Aorta (tissue), 5 donors: Measurements from ENCODE around the gene LRMDA. TPM values are rescaled to one million over a fixed set of nuclear protein-coding genes. Genes with fewer than 3 reads are reported as not detected.

Experiments
- ATAC-seq: fragments of 200-7000 bp; cut with Tn5 transposase; one replicate; pipeline ENCODE4 v1.9.1; 2022; ENCODE audit warnings: moderate library complexity; ENCODE audit not compliant: low FRiP score
- DNase-seq, 2 donors: peaks; one replicate each; pipeline ENCODE4 v3.0.0-alpha.2; 2020
- H3K27ac ChIP-seq, 2 donors: one replicate each; pipeline ENCODE4 v1.5.1; 2013; ENCODE audit warnings: low read length in 2 of 2, mild to moderate bottlenecking in 2 of 2, moderate library complexity in 2 of 2, control low read depth in 1 of 2, inconsistent platforms in 1 of 2, low read depth in 1 of 2
- H3K27me3 ChIP-seq, 2 donors: one replicate each; pipeline ENCODE4 v1.6.1; 2013; ENCODE audit warnings: control low read depth in 1 of 2, low read length in 1 of 2, mild to moderate bottlenecking in 1 of 2, moderate library complexity in 1 of 2; ENCODE audit not compliant: insufficient read depth in 2 of 2, control insufficient read depth in 1 of 2
- H3K36me3 ChIP-seq, 2 donors: one replicate each; pipeline ENCODE4 v1.6.1; 2013; ENCODE audit warnings: control low read depth in 1 of 2, low read length in 1 of 2, mild to moderate bottlenecking in 1 of 2; ENCODE audit not compliant: insufficient read depth in 2 of 2, control insufficient read depth in 1 of 2
- H3K4me1 ChIP-seq, 2 donors: one replicate each; pipeline ENCODE4 v1.6.1; 2013; ENCODE audit warnings: low read length in 2 of 2, control low read depth in 1 of 2, mild to moderate bottlenecking in 1 of 2, moderate library complexity in 1 of 2; ENCODE audit not compliant: insufficient read depth in 2 of 2, control insufficient read depth in 1 of 2
- H3K4me3 ChIP-seq, 2 donors: one replicate each; pipeline ENCODE4 v1.5.1; 2013; ENCODE audit warnings: low read length in 2 of 2, control low read depth in 1 of 2, mild to moderate bottlenecking in 1 of 2
- H3K9me3 ChIP-seq: one replicate; pipeline ENCODE4 v1.6.1; 2013; ENCODE audit warnings: mild to moderate bottlenecking, low read length; ENCODE audit not compliant: control insufficient read depth
- WGBS, 2 donors: extraction: QIAGEN DNeasy Blood & Tissue Kit; methylation state at CpG; one replicate each; pipeline ENCODE4 v1.1.7; 2013; 5-methylcytosine and 5-hydroxymethylcytosine counted together
- intact Hi-C, 2 donors: fragments of 100-400 bp; cut with DNase I; formaldehyde crosslinking; loops; one replicate each; pipeline versions ENCODE4 v1.14.2 to v1.15.0; 2022
- polyA plus RNA-seq, 2 donors: library from polyadenylated mRNA; stranded (reverse); fragments of 200-250 nt; gene quantifications; one replicate each; pipeline ENCODE4 v1.2.3, GENCODE V29; 2013
- total RNA-seq, 2 donors: library from RNA; stranded (reverse); fragmentation: NEBNext Ultra II Directional; extraction: Animal tissue kit (Norgen Biotek cat#: 25700); gene quantifications; one replicate each; pipeline ENCODE4 v1.2.1, GENCODE V29; 2021
- donor health status: healthy with polysubstance abuse.
- donor health status: Bipolar disorder and iron deficiency.
- donor health status: DM: no; HTN: no; CAD: no.
- donor health status: DM: no; HTN: no; CAD: no.
- donor health status: DM: yes; HTN: yes; CAD: no.

Gene LRMDA
- total and polyA plus RNA-seq, 4 donors = 7.4 to 25.7 (median 14.7) TPM

DNA sequence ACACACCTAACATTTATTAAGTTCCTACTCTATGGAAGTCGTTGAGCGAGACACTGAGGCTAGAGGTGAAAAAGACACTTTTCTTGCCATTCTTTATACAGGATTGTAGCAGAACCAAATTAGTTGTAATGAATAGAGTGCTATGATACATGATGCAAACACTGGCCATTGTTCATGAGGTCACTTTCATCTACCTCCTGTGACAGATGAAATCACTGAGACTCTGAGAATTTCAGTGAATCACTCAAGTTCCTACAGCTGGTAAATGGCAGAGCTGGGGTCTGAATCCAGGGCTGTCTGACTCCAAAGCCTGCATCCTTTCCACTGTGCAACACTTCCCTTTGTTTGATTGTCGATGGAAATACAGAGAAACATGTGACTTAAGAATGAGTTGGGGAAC lies 657.6 kb downstream of the LRMDA start:
- no peak for ATAC-seq
- intact Hi-C loops = no loop called here
- no peak overlapping the region for H3K4me3 ChIP-seq
- no peaks in the 10 kb centered on the region for H3K9me3 ChIP-seq
- no peaks in the 10 kb centered on the region for H3K4me1 ChIP-seq
- H3K27ac ChIP-seq = no peak overlapping the region
- DNase-seq = no peak
- no peaks in the 10 kb centered on the region for H3K36me3 ChIP-seq
- H3K27me3 ChIP-seq = no peaks in the 10 kb centered on the region
- 94 to 95% methylated on average over 3 of the region's 3 CpGs for WGBS, 2 donors

DNA sequence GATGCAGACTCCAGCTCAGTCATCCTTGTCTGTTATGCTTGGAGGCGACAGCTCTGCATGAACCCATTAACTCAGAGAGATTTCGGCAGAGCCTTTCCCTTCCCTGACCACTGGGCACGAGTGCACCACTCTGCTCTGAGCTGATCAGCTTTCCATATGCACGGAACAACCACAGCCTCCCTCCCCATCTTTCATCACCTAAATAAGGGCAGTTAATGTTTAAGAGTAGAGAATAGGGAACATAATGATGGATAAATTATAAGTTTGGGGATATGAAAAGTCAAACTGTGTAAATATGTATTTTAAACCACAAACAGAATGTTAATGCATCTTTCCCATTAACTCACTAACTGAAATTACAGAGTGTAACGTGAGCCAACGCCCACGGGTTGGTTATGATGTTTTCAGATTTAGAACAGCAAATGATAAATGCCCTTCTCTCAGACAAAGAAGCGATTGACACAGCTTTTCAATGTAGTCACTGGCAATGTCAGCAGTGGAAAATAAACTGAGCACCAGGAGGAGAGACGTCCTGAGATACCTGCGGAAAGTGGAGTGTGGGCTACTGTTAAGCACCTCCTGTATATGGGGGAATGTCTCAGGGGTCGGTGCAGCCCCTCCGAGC lies 658.2 kb downstream of the LRMDA start:
- Histone ChIP-seq H3K4me1 (no peaks in the 10 kb centered on the region), H3K4me3 (no peak overlapping the region), H3K27me3 (no peaks in the 10 kb centered on the region), H3K9me3 (no peaks in the 10 kb centered on the region), H3K27ac (no peak overlapping the region), H3K36me3 (no peaks in the 10 kb centered on the region)
- ATAC-seq (no peak), DNase-seq (no peak)
- intact Hi-C loops = no loop called here
- WGBS, 2 donors = 87 to 88% methylated on average over 12 of the region's 12 CpGs

DNA sequence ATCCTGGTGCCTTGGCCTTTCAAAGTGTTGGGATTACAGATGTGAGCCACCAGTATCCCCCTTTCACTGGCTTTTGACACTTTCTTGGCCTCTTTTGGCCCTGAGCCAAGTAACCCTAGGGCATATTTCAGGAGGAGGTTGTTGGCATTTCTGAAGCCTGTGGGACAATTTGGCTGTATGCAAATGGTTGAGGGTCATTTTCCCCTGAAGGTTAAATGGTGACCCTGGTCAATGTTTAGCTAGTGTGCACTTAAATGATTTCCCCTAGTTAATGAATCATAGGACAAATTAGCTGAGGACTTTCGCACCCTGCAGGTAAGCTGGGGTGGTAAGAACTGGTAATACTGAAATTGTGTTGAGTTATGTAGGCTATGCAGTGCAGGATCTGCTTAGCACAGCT lies 660.5 kb downstream of the LRMDA start:
- Histone ChIP-seq H3K27me3 (no peaks in the 10 kb centered on the region), H3K36me3 (no peaks in the 10 kb centered on the region), H3K27ac (no peak overlapping the region), H3K4me3 (no peak overlapping the region), H3K9me3 (no peaks in the 10 kb centered on the region), H3K4me1 (no peaks in the 10 kb centered on the region)
- ATAC-seq = no peak
- WGBS, 2 donors = 95 to 100% methylated on average over 1 of the region's 1 CpG
- no peak for DNase-seq
- intact Hi-C loops = no loop called here

DNA sequence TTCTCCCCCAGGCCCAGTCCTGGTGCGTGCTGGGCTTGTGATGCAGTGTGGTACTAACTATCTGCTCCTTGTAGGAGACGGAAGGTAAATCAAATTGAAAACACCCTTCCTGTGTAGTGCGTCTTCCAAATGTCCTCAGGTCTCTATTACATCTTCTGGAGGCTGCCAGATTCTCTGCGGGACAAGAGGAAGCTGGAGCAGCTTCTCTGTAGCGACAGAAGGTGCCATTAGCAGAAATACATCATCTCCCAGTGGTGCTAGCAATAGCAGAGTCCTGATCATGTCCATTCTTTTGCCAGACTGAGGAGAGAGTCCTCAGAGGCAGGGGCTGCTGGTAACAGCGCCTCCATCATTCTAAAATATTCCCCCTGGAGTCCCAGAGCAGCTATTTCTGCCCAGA lies 675.2 kb downstream of the LRMDA start:
- H3K4me1 ChIP-seq = peaks cover 0 to 1% of the 10 kb centered on the region in 2 donors
- H3K9me3 ChIP-seq = no peaks in the 10 kb centered on the region
- DNase-seq (no peak), ATAC-seq (no peak)
- 97 to 98% methylated on average over 6 of the region's 6 CpGs for WGBS, 2 donors
- H3K36me3 ChIP-seq = no peaks in the 10 kb centered on the region
- H3K27me3 ChIP-seq = no peaks in the 10 kb centered on the region
- no peak overlapping the region for H3K4me3 ChIP-seq
- no peak overlapping the region for H3K27ac ChIP-seq
- intact Hi-C loops = loop anchor here in 1 of 2 donors (10.0 kb wide), 1 partner anchor 198 kb away; no protein-coding TSS in a partner anchor

DNA sequence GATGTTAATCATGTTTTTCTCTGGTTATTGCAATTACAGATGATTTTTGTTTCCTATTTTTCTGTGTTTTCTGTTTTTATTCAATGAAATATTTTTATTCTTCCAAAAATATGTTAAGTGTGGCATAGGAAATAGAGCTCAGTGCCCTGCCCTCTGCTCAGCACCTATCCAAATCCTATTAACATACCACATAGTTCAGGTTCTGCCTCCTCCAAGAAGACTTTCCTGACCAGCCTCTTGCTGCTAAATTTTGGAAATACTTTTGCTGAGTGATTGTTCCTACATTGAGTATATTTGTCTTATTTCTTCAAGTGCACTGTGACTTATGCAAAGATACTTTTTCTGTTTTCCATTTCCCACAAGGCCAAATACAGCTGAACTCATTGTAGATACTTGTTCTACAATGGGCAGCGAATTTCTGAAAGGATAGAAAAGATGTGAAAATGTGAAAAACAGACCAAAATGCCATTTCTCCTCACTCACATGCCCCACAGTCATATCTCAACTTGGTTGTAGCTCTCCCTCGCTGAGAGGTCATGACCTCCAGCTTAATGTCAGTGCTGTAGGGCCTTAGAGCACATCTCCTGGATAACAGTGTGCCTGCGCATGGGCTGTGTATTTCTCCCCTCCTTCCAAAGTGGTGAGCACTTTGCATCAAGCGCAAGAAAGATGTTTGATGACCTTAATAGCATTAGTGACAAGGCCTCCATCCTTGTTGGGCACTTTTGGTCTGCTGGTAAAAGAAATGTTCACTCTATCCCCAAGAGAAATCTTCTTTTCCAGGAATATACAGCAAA lies 677.3 kb downstream of the LRMDA start:
- WGBS, 2 donors = 92 to 97% methylated on average over 4 of the region's 4 CpGs
- DNase-seq (no peak), ATAC-seq (no peak)

DNA sequence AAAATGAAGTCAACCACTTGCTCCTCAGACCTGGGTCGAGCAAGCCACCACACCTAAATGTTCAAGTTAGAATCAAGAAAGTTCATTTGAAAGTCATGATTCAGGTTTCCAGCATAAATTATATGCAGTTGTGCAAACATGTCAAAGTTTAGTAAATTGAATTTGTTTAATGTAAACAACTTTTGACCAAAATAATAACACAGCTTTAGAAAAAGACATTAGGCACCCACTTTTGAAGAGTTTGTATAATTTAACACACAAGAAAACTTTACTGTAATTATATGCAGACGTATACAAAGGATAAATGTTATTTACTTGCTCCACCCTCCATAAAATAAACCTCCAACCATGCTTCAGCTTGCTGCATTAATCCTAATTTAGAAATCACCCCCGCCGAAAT lies 680.0 kb downstream of the LRMDA start:
- intact Hi-C loops = no loop called here

More for the DNA sequence above, 677.3 kb downstream of the LRMDA start:
- intact Hi-C loops = loop anchor here in 1 of 2 donors (10.0 kb wide), 1 partner anchor 196 kb away; no protein-coding TSS in a partner anchor
- Histone ChIP-seq H3K27ac (no peak overlapping the region), H3K4me3 (no peak overlapping the region), H3K4me1 (no peaks in the 10 kb centered on the region), H3K9me3 (no peaks in the 10 kb centered on the region), H3K36me3 (no peaks in the 10 kb centered on the region), H3K27me3 (no peaks in the 10 kb centered on the region)

DNA sequence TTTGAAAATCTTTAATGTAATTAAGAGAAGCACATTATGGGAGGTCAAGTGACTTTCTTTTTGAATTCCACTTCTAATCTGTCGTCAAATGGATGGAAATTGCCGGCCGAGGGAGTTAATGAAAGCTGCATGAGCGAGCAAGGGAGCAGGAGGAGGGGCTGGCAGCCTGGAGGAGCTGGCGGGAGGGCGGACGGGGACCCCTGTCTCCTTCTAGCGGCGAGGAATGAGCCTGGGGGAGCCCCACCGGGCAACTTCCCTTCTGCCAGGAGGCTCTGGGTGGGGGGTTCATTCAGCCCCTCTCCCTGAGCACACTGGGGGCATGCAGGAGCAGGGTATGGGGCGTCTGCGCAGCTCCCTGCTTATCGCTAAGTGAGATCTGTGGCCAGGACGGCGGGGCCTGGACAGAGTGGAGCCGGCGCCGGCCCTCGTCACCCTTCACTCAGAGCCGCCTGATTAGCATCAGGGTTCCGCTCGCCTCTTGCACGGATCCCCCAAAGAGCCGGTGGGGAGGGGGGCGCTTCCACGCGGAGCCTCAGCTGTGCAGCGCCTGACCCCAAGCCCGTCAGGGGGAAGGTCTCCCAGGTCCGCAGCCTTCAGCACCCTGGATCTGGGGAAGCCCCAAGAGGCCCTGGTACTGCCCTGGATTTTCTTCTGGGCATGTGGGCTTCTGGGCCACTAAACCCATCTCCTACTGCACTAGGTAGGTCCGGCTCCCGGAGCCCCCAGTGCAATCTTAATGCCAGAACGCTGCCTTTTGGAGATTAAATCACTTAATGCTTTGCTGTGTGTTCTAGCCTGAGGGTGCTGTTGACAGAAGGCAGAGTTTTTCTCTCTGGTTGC lies 680.8 kb downstream of the LRMDA start:
- intact Hi-C loops = no loop called here
- no peaks in the 10 kb centered on the region for H3K9me3 ChIP-seq
- no peaks in the 10 kb centered on the region for H3K27me3 ChIP-seq
- no peak overlapping the region for H3K4me3 ChIP-seq
- DNase-seq (no peak), ATAC-seq (peak; percentile 49)
- WGBS, 2 donors = 87 to 88% methylated on average over 33 of the region's 33 CpGs
- H3K4me1 ChIP-seq = no peaks in the 10 kb centered on the region
- no peaks in the 10 kb centered on the region for H3K36me3 ChIP-seq
- H3K27ac ChIP-seq = no peak overlapping the region

More for the DNA sequence above, 680.0 kb downstream of the LRMDA start:
- H3K27me3 ChIP-seq = no peaks in the 10 kb centered on the region
- ATAC-seq (no peak), DNase-seq (no peak)
- H3K36me3 ChIP-seq = no peaks in the 10 kb centered on the region
- 86 to 93% methylated on average over 4 of the region's 4 CpGs for WGBS, 2 donors
- H3K9me3 ChIP-seq = no peaks in the 10 kb centered on the region
- H3K4me3 ChIP-seq = no peak overlapping the region
- H3K4me1 ChIP-seq = no peaks in the 10 kb centered on the region
- H3K27ac ChIP-seq = no peak overlapping the region

DNA sequence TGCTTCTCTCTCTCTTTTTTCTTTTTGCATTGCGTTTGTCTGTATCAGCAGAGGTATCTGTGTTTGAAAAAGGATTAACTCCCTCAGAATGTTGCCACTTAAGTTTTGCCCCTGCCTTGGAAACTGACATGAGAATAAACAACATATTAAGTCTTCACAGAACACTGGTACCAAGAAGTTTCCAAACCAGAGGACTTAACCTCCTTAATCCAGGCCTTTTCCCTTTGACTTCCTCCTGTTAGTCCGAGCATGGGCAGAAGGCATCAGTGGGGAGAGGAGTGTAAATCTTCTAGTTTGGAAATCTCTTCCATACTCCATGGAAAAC lies 681.4 kb downstream of the LRMDA start:
- WGBS, 2 donors = 88 to 94% methylated on average over 2 of the region's 2 CpGs
- intact Hi-C loops = no loop called here

More for the DNA sequence above, 681.4 kb downstream of the LRMDA start:
- DNase-seq = no peak
- H3K9me3 ChIP-seq = no peaks in the 10 kb centered on the region
- no peak overlapping the region for H3K4me3 ChIP-seq
- H3K27ac ChIP-seq = no peak overlapping the region
- H3K4me1 ChIP-seq = no peaks in the 10 kb centered on the region
- no peak for ATAC-seq
- no peaks in the 10 kb centered on the region for H3K36me3 ChIP-seq
- no peaks in the 10 kb centered on the region for H3K27me3 ChIP-seq
